Measurements from ENCODE around the gene DLK1. TPM values are rescaled to one million over a fixed set of nuclear protein-coding genes. Genes with fewer than 3 reads are reported as not detected.

The DLK1 gene
- total and polyA plus RNA-seq, 8 donors, result 0.25 to 1.7 (median 1.6) TPM; not detected in 1

- no peaks in the 10 kb centered on the region for H3K9me3 ChIP-seq
- intact Hi-C loops (cut with DNase I), result no loop called here
- H3K27me3 ChIP-seq, result peaks cover 0 to 6% of the 10 kb centered on the region in 2 donors
- no peak overlapping the region for H3K27ac ChIP-seq
- no peak for TF ChIP-seq CTCF (IDR thresholded peaks at IDR 0.05)
- no peak overlapping the region for H3K4me3 ChIP-seq
- DNase-seq (no peak), ATAC-seq (no peak)
- H3K4me1 ChIP-seq, result no peaks in the 10 kb centered on the region
- H3K36me3 ChIP-seq, result no peaks in the 10 kb centered on the region
Measured at GRCh38 chr14:100786131-100786530, 59.4 kb downstream of the DLK1 start.

- no peak for DNase-seq
Measured at GRCh38 chr14:100786576-100787219, 60.0 kb downstream of the DLK1 start.

GRCh38 chr14:100787659-100788058 lies 61.0 kb downstream of the DLK1 start:
- DNase-seq (no peak), ATAC-seq (no peak)
- H3K4me3 ChIP-seq, result no peak overlapping the region
- no peaks in the 10 kb centered on the region for H3K9me3 ChIP-seq
- H3K27me3 ChIP-seq, result peaks cover 0 to 12% of the 10 kb centered on the region in 2 donors
- no peaks in the 10 kb centered on the region for H3K36me3 ChIP-seq
- no peak overlapping the region for H3K27ac ChIP-seq
- H3K4me1 ChIP-seq, result no peaks in the 10 kb centered on the region
- no peak for TF ChIP-seq CTCF (IDR thresholded peaks at IDR 0.05)
- intact Hi-C loops (cut with DNase I), result no loop called here

More at GRCh38 chr14:100786576-100787219, 60.0 kb downstream of the DLK1 start:
- intact Hi-C loops (cut with DNase I), result no loop called here
- Histone ChIP-seq H3K4me3 (no peak overlapping the region), H3K27me3 (peaks cover 0 to 6% of the 10 kb centered on the region in 2 donors), H3K9me3 (no peaks in the 10 kb centered on the region), H3K27ac (no peak overlapping the region), H3K4me1 (no peaks in the 10 kb centered on the region), H3K36me3 (no peaks in the 10 kb centered on the region)
- TF ChIP-seq CTCF (IDR thresholded peaks at IDR 0.05), result no peak
- no peak for ATAC-seq

Other genes starting within 250 kb of the DLK1 start
- 1 to 10 TPM; 1.3 to 1.5 TPM for gene BEGAIN, start 139.5 kb upstream of the DLK1 start, total RNA-seq
- 1 to 10 TPM; 1.2 to 3.6 (median 2.1) TPM for gene BEGAIN, start 139.5 kb upstream of the DLK1 start, polyA plus RNA-seq (ENCODE audit: insufficient read length in 6 of 6)
- 10 to 100 TPM; 15.9 to 47.1 TPM for gene MEG3, start 99.2 kb downstream of the DLK1 start, total RNA-seq
- gene MEG3, start 99.2 kb downstream of the DLK1 start, polyA plus RNA-seq (ENCODE audit: insufficient read length in 6 of 6), result 100 to 1,000 TPM; 300 to 398 (median 350) TPM
- not detected for gene RTL1, start 176.8 kb downstream of the DLK1 start, total RNA-seq
- under 1 TPM; 0.06 to 0.20 (median 0.10) TPM for gene RTL1, start 176.8 kb downstream of the DLK1 start, polyA plus RNA-seq (ENCODE audit: insufficient read length in 6 of 6)